Measurements from ENCODE around the gene R3HDM4.

Gene R3HDM4

GRCh38 chr19:912181-913079 lies 589 bp downstream of the R3HDM4 start:
- no peak for DNase-seq (ENCODE audit: low spot score)

- no peak for DNase-seq (ENCODE audit: low spot score)
Observed at GRCh38 chr19:911197-912033, 1.6 kb downstream of the R3HDM4 start.

- no peak for DNase-seq (ENCODE audit: low spot score)
Observed at GRCh38 chr19:907183-907853, 5.7 kb downstream of the R3HDM4 start.

GRCh38 chr19:906480-906879 lies 6.5 kb downstream of the R3HDM4 start:
- no peak for DNase-seq (ENCODE audit: low spot score)

GRCh38 chr19:904545-904944 lies 8.5 kb downstream of the R3HDM4 start:
- no peak for DNase-seq (ENCODE audit: low spot score)

- no peak for DNase-seq (ENCODE audit: low spot score)
Observed at GRCh38 chr19:903266-903797, 9.7 kb downstream of the R3HDM4 start.

GRCh38 chr19:902446-903226 lies 10.4 kb downstream of the R3HDM4 start:
- no peak for DNase-seq (ENCODE audit: low spot score)

- no peak for DNase-seq (ENCODE audit: low spot score)
Observed at GRCh38 chr19:902093-902370, 11.0 kb downstream of the R3HDM4 start.

GRCh38 chr19:901216-902092 lies 11.6 kb downstream of the R3HDM4 start:
- no peak for DNase-seq (ENCODE audit: low spot score)

GRCh38 chr19:900302-901111 lies 12.5 kb downstream of the R3HDM4 start:
- no peak for DNase-seq (ENCODE audit: low spot score)

- no peak for DNase-seq (ENCODE audit: low spot score)
Observed at GRCh38 chr19:900043-900301, 13.0 kb downstream of the R3HDM4 start.

GRCh38 chr19:899336-900042 lies 13.5 kb downstream of the R3HDM4 start:
- DNase-seq (ENCODE audit: low spot score) = no peak

GRCh38 chr19:898663-899062 lies 14.4 kb downstream of the R3HDM4 start:
- no peak for DNase-seq (ENCODE audit: low spot score)

GRCh38 chr19:897442-898039 lies 15.5 kb downstream of the R3HDM4 start:
- DNase-seq (ENCODE audit: low spot score) = no peak

GRCh38 chr19:896999-897398 lies 16.0 kb downstream of the R3HDM4 start:
- no peak for DNase-seq (ENCODE audit: low spot score)

- DNase-seq (ENCODE audit: low spot score) = no peak
Observed at GRCh38 chr19:896434-896833, 16.6 kb downstream of the R3HDM4 start.

- peak; percentile 93 for DNase-seq (ENCODE audit: low spot score)
Observed at GRCh38 chr19:892894-893689, 19.9 kb downstream of the R3HDM4 start, which contains the start of the genes MED16 and RNU6-9. MED16 (minus strand) TSS chr19:893187; CDS start chr19:891131, 2,056 bp downstream. RNU6-9 (plus strand) TSS chr19:893484.

All from RKO (cell line).